Measurements from ENCODE around the gene SRSF10.
A peak's percentile ranks its signal among the peaks of the same experiment; 100 is the strongest.
"Not testable (repeated sequence)": the region's sequence is repeated elsewhere in the genome, so short reads cannot be mapped to it uniquely, and the experiment has no call there.

Gene SRSF10

DNA sequence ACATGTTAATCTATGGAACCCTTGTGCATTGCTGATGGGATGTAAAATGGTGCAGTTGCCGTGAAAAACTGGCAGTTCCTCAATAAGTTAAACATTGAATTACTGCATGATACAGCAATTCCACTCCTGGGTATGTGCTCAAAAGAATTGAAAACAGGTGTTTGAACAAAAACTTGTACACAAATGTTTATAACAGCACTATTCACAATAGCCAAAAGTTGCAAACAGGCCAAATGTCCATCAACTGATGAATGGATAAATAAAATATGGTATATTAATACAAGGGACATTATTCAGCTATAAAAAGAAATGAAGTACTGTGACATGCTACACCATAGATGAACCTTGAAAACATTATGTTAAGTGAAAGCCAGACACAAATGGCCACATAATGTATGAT lies 17.7 kb upstream of the SRSF10 start:
- DNase-seq (ENCODE audit: low spot score): no peak

DNA sequence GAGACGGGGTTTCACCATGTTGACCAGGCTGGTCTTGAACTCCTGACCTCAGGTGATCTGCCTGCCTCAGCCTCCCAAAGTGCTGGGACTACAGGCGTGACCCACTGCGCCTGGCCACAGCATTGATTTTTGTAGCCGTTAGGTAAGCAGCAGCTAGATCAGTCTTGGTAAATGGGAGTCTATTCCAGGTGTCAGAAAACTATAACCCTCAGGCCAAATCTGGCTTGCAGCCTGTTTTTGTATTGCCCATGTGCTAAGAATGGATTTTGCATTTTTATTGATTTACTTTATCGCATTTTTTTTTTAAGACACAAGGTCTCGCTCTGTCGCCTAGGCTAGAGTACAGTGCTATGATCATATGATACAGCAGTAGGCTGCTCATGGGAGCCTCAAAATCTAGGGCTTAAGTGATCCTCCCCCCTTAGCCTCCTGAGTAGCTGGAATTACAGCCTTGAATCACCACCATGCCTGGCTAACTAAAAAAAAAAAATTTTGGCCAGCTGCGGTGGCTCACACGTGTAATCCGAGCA lies 16.6 kb upstream of the SRSF10 start:
- no peak for DNase-seq (ENCODE audit: low spot score)

GRCh38 chr1:23995431-23995837 lies 15.3 kb upstream of the SRSF10 start:
- no peak for DNase-seq (ENCODE audit: low spot score)

GRCh38 chr1:23992011-23992410 lies 11.9 kb upstream of the SRSF10 start:
- not testable (repeated sequence) for DNase-seq (ENCODE audit: low spot score)

DNA sequence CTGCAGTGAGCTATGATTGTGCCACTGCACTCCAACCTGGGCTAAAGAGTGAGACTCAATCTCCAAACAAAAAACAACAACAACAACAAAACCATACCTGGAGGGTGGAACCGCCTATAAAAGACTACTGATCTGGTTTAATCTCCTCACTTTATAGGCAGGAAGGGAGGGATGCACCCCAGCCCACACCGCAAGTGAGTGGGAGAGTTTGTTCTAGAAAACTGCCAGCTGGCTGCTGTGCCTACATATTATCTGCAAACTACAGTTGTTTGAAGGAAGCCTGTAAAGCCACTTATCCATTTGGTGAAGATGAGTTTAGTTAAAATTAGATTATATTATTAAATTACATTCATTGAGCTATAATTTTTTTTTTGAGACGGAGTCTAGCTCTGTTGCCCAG lies 9.1 kb upstream of the SRSF10 start:
- no peak for DNase-seq (ENCODE audit: low spot score)

GRCh38 chr1:23987038-23987437 lies 6.9 kb upstream of the SRSF10 start:
- not testable (repeated sequence) for DNase-seq (ENCODE audit: low spot score)

DNA sequence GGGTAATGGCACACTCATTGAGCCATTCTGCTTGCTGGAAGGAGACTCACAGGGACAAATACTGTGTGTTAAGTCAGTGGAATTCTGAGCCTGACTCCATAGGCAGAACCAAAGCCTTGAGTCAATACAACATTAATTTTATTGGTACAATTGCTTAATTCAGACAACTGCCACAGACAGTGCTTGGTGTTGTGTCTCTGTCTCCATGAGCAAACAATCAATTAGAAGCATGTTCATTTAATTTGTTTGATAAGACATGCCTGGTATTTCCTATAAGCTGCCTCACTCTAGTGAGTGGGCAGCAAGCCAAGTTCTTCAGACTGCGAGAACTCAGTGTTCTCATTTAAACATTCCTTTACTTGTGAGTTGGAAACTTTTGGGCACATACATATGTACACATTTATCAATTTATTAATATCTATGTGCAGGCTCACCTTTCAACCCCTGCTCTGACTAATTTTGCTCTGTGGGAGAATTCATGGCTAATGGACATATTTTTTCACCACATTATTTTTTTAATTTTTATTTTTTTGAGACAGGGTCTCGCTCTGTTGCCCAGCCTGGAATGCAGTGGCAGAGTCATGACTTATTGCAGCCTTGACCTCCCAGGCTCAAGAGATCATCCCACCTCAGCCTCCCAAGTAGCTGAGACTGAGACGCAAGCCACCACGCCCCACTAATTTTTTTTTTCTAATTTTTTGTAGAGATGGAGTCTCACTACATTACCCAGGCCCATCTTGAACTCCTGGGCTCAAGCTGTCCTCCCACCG lies 4.5 kb upstream of the SRSF10 start:
- DNase-seq (ENCODE audit: low spot score): no peak

DNA sequence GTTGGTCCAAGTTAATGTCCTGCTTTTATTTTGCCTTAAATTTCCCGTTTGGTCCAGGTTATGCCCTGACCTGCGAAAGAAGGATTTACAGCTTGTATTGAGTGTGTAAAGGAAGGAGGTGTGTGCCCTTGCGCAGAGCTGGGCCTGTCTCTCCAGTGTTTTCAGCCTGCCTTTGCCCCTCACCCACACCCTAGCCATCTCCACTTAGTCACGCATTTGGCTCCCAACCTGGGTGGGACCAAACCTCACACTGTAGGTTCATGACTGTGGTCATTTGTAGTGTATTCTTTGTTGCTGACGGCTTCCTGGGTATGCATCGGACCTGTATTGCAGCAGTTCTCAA lies 572 bp upstream of the SRSF10 start:
- peak; percentile 97 for DNase-seq (ENCODE audit: low spot score)

- no peak for DNase-seq (ENCODE audit: low spot score)
These were observed 693 bp downstream of the SRSF10 start for GRCh38 chr1:23979387-23979880.

DNA sequence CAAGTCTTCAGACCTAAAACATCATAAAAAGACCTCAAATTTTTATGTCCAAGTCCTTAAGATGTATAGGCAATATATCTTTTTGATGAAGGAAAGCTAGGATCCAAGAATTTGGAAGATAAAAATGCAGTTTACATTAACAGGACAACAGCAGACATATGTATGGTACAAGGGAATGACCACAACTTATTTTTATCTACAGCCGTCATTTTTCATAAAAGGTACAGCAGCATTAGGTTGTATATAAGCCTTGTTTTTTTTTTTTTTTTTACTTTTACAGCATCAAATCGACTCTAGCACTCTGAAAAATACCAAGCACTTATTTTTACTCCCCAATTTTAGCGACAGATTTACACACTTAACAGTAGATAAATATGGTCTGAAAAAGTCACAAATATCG lies 1.3 kb downstream of the SRSF10 start:
- no peak for DNase-seq (ENCODE audit: low spot score)

- DNase-seq (ENCODE audit: low spot score): no peak
These were observed 2.3 kb downstream of the SRSF10 start for GRCh38 chr1:23977854-23978191.

DNA sequence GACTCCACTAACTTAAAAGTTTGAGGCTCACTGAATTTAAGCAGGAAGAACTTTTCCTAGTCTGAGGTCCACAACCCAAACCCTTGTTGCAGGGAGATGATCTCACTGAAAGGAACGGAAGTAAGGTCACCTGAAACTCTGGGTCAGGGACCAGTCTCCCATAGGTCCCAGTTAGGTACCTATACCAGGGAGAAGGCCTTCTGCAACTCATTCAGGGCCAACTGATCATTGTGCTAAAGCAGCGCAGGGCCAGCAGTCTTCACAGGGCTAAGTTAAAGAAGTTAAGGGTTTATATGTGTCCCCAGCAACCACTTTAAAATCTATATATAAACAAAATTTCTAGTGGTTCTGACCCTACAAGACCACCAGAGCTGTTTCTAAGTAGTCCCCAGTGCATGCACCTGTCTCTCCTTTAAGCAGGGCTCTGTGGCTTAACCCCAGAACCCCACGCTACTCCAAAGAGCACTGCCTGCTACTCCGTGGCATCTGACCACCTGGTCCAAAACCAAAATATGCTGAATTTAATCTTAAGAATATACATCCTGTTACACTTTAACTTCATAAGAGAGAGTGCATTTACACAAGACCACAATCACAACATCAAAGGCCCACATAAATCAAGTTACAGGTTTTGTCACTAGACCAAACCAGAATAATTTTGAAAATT lies 2.8 kb downstream of the SRSF10 start:
- peak; percentile 51 for DNase-seq (ENCODE audit: low spot score)

DNA sequence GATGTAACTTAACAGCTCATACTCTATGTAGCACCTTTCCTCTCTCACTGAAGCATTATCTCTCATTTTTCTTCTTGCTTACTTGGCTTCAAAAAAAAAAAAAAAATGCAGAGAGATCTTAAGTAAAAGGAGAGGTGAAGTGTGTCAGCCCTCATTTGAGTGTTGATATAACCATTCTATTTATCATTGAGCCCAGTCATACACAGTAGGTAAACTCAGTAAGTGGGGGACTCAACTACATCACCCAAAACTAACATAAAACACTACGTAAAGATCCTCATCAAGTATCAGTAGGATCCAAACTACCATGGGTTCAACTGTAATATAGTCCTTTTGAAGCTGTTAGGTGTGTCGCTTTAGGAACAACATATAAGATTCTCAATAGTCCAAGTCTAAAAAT lies 12.3 kb downstream of the SRSF10 start:
- DNase-seq (ENCODE audit: low spot score): no peak

- DNase-seq (ENCODE audit: low spot score): no peak
These were observed 13.1 kb downstream of the SRSF10 start for GRCh38 chr1:23966973-23967493.

GRCh38 chr1:23964790-23965740 lies 15.1 kb downstream of the SRSF10 start:
- no peak for DNase-seq (ENCODE audit: low spot score)

GRCh38 chr1:23964235-23964668 lies 15.9 kb downstream of the SRSF10 start:
- DNase-seq (ENCODE audit: low spot score): no peak

- DNase-seq (ENCODE audit: low spot score): no peak
These were observed 16.4 kb downstream of the SRSF10 start for GRCh38 chr1:23963617-23964234.

GRCh38 chr1:23960291-23961020 lies 19.7 kb downstream of the SRSF10 start:
- no peak for DNase-seq (ENCODE audit: low spot score)

- DNase-seq (ENCODE audit: low spot score): peak; percentile 95
These were observed 20.5 kb downstream of the SRSF10 start, which contains the start of gene PNRC2 for GRCh38 chr1:23959461-23960290. Gene PNRC2, plus strand, starts transcription at chr1:23959828. Its CDS starts 1,630 bp downstream, at chr1:23961458.
